SK-N-MC (cell line): Measurements from ENCODE around the gene PTPRM.

Source experiments
- EZH2 ChIP-seq: fragments of 200-600 bp; sonication (generic); IDR thresholded peaks from one replicate; pipeline ENCODE4 v1.6.1; 2017; ENCODE audit warnings: antibody characterized with exemption
- POLR2AphosphoS5 ChIP-seq: IDR thresholded peaks from 2 replicates; pipeline ENCODE4 v1.6.1; 2012; ENCODE audit warnings: mild to moderate bottlenecking, low read depth, low read length, borderline replicate concordance

DNA sequence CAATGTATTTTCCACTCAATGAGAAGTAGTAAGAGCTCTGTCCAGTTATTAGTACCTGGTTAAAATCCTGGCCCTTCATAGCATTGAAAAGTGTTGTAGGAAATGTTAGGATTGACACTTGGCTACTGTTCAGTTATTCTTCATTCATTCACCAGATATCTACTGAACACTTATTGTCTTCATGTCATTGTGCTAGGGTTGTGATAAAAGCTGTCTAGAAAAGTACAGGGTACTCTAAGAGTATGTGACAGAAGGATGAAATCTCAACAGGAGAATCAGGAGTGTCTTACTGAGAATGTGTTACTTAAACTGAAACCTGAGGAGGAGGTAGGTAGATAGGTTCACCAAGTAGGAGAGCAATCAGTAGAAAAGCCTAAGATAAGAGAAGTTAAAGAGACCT is 530.3 kb downstream of the PTPRM start:
- TF ChIP-seq EZH2 (no peak), POLR2AphosphoS5 (no peak)
